GM10248 (cell line): Measurements from ENCODE around the gene RABL6.

ENCODE experiments used
- CTCF ChIA-PET: fragments of 300-600 bp; sonication (Branson Sonifier 250); formaldehyde crosslinking; extraction: SDS; loops from one replicate; lab custom pipeline; 2021; ENCODE audit warnings: antibody characterized with exemption; lab: Yijun Ruan, JAX
- POLR2A ChIA-PET: fragments of 350-650 bp; sonication (Branson Sonifier 250); formaldehyde crosslinking; extraction: SDS; loops from one replicate; lab custom pipeline; 2020; ENCODE audit warnings: antibody characterized with exemption; lab: Yijun Ruan, JAX
- DNase-seq: peaks from one replicate; pipeline ENCODE4 v3.0.0; 2012; ENCODE audit errors: extremely low spot score
- CTCF ChIP-seq: IDR thresholded peaks from 2 replicates; pipeline ENCODE4 v1.5.1; 2012; ENCODE audit warnings: mild to moderate bottlenecking, low read depth; ENCODE audit errors: extremely low read depth, missing control alignments, control extremely low read depth

RABL6 gene

DNA sequence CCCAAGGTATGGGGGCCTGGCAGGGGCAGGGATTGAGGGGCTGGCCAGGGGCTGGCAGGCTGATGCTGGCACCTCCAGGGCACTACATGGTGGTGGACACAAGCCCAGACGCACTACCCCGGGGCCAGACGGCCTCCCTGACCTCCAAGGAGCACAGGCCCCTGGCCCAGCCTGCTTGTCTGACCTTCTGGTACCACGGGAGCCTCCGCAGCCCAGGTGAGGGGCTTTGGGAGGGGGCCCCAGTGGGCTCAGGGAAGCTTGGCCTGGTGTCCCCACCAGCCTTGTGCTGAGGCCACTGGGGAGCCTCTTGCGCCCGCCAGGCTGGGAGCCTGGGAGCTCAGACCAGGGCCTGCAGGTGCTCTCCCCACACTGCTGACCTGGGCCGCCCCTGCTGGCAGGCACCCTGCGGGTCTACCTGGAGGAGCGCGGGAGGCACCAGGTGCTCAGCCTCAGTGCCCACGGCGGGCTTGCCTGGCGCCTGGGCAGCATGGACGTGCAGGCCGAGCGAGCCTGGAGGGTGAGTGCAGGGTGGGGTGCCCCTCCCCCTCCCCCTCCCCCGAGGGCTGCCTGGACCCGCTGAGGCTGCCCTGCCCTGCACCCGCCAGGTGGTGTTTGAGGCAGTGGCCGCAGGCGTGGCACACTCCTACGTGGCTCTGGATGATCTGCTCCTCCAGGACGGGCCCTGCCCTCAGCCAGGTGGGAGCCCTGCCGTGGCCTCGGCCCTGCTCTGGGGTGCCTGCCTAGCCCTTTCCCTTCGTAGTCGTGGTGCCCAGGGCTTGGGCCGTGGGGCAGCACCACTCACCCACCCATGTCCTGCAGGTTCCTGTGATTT is 50.0 kb downstream of the RABL6 start:
- ChIA-PET POLR2A (no interaction called here), CTCF (interaction anchor here (1.6 to 1.7 kb wide), 2 partner anchors 16 to 171 kb away, joined by 3 to 4 read pairs; partner anchors contain the start of gene AJM1)

DNA sequence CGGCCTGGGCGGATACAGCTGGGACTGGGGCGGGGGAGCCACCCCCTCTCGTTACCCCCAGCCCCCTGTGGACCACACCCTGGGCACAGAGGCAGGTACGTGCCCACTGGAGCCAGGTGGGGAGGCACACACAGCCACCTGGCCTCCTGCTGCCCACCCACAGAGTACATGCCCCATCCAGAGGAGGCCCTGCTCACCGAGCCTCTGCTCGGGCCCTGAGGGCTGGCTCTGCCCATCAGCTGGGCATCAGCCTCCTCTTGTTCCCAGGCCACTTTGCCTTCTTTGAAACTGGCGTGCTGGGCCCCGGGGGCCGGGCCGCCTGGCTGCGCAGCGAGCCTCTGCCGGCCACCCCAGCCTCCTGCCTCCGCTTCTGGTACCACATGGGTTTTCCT is 50.7 kb downstream of the RABL6 start:
- ChIA-PET CTCF (interaction anchor here (1.6 kb wide), 1 partner anchor 171 kb away, joined by 3 read pairs; no protein-coding TSS in a partner anchor), POLR2A (no interaction called here)
- DNase-seq, result no peak
- TF ChIP-seq CTCF, result no peak

More for the DNA sequence above, 50.0 kb downstream of the RABL6 start:
- no peak for DNase-seq
- no peak for TF ChIP-seq CTCF

DNA sequence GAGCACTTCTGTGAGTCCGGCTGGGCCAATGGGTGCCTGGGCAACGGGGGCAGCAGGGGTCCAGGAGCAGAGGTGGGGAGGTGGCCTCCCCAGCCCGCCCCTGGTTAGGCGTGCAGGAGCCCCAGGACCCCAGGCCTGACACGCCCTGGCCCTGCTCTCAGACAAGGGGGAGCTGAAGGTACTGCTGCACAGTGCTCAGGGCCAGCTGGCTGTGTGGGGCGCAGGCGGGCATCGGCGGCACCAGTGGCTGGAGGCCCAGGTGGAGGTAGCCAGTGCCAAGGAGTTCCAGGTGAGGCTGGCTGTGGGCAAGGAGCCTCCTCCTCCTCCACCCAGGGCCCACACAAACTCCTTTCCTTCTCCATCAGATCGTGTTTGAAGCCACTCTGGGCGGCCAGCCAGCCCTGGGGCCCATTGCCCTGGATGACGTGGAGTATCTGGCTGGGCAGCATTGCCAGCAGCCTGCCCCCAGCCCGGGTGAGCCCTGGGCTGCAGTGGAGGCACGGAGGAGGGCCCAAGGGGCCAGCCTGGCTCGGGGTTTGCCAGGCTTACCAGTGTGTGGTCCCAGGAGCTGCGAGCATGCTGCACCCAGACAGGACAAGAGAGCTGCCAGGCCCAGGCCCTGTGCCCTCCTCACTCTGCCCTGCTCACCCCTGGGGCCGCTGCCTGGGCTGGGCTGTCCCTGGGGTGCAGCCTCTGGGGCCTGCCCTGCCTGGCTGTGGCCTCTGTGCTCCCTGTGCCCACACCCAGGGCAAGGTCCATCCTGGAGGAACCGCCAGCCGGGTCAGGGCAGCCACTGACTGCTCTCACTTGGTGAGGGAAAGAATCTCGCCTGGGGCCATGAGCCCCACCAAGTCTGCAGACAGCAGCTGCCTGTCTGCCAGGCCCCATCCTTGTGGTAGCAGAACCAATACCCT is 51.4 kb downstream of the RABL6 start:
- TF ChIP-seq CTCF, result no peak
- POLR2A ChIA-PET, result no interaction called here
- DNase-seq, result no peak
- CTCF ChIA-PET, result interaction anchor here (1.6 to 3.2 kb wide), 2 partner anchors 17 to 170 kb away, joined by 3 to 19 read pairs; partner anchors contain the start of gene AJM1

DNA sequence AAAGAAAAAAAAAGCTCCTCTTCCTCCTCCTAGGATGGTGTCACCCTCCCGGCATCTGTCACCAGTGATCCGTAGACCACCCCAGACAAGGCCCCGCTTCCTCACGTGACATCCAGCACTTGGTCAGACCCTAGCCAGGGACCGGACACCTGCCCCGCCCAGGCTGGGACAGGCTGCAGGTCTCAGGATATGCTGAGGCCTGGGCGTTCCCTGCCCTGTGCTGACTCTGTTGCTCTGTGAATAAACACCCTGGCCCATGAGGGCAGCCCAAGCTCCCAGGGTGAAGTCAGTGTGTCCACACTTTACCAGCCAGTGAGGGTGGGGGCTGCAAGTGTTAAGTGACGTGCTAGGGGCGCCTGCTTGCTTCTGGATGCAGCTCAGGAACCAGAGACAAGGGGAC is 52.8 kb downstream of the RABL6 start:
- ChIA-PET CTCF (interaction anchor here (0.9 to 3.2 kb wide), 2 partner anchors 18 to 103 kb away, joined by 3 to 19 read pairs; partner anchors contain the start of genes AJM1 and LCN8), POLR2A (interaction anchor here (1.5 kb wide), 1 partner anchor 13 kb away, joined by 3 read pairs; no protein-coding TSS in a partner anchor)
- no peak for DNase-seq
- TF ChIP-seq CTCF, result no peak

DNA sequence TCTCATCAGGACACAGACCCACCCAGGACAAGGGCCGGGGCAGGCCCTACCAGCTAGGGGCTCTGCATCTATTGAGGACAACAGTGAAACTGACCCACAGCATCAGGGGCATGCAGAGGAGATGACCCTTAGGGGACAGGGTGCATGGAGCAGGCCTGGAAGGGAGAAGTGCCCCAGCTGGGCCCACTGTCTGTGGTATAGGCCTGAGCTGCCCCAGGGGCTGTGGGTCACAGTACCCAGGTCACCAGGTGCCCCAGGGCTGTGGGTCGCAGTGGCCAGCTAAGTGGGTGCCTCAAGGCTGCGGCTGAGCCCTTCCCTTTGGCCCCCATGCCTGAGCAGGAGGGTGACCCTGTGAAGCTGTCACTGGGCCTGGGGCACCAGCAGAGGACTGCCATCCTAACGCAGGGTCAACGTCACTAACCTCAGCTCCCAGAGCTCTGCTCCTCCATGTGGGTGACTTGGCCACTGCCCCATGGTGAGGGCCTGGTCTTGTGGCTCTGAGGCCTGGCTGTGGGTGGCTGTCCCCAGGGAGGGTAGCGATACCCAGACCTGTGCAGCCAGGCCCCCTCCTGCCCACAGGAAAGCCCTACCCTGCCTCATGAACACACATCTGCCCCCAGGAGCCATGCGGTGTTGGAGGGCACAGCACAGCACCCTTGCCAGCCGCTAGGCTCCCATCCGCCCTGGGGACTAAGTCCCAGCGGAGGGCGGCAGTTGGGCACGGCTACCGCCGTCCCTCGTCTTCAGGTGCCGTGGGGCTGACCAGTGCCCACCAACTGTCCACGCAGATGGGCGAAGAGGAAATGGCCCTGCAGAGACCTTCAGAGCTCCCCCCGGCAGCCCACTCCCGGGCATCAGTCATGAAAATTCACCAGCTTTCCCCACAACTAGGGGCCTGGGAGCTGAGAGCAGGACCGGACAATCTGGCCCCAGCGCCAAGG is 53.5 kb downstream of the RABL6 start:
- DNase-seq, result no peak
- CTCF ChIA-PET, result interaction anchor here (0.9 to 3.2 kb wide), 4 partner anchors 19 to 203 kb away, joined by 3 to 19 read pairs (median 4); partner anchors contain the start of genes AJM1 and LCN8
- POLR2A ChIA-PET, result interaction anchor here (0.8 to 1.5 kb wide), 2 partner anchors 14 to 41 kb away, joined by 3 read pairs; no protein-coding TSS in a partner anchor
- TF ChIP-seq CTCF, result no peak
